ENCODE measurements around the gene PRR4.

The PRR4 gene

GRCh38 chr12:10801741-10802140, 47.5 kb downstream of the PRR4 start:
- DNase-seq (ENCODE audit: low spot score) = no peak
